H1 (cell line): ENCODE results near the gene EMX1. TPM values are rescaled to one million over a fixed set of nuclear protein-coding genes. Genes with fewer than 3 reads are reported as not detected.
A peak's percentile ranks its signal among the peaks of the same experiment; 100 is the strongest.

Source experiments
- CTCF ChIA-PET: fragments of 300-600 bp; sonication (Branson Sonifier 250); formaldehyde crosslinking; loops from one replicate; lab custom pipeline; 2021; ENCODE audit not compliant: partially characterized antibody; lab: Charles Lee
- POLR2A ChIA-PET: fragments of 300-600 bp; sonication (Branson Sonifier 250); formaldehyde crosslinking; loops from one replicate; lab custom pipeline; 2021; ENCODE audit warnings: inconsistent platforms; ENCODE audit not compliant: partially characterized antibody; lab: Charles Lee
- DNase-seq, 2 experiments: peaks; one replicate each; pipeline versions ENCODE4 v3.0.0 to v3.0.0-alpha.2; 2010 to 2022; ENCODE audit warnings: low spot score in 2 of 2, low read depth in 1 of 2, mixed read lengths in 1 of 2
- FAIRE-seq: peaks from 2 replicates; lab custom pipeline; 2011; peaks lifted over from hg19 to GRCh38; lab: Jason Lieb, UNC
- H2AFZ ChIP-seq: 2 replicates; pipeline ENCODE4 v1.8.1; 2012; ENCODE audit warnings: low read length, inconsistent platforms
- H2AK5ac ChIP-seq: 2 replicates; pipeline ENCODE4 v1.6.1; 2013; ENCODE audit warnings: low read depth, low read length
- H2BK120ac ChIP-seq: replicated peaks from 2 replicates; pipeline ENCODE3; 2013; ENCODE audit warnings: low read depth, low read length, inconsistent platforms
- H2BK12ac ChIP-seq: 2 replicates; pipeline ENCODE4 v1.6.1; 2013; ENCODE audit warnings: low read depth, low read length
- H2BK15ac ChIP-seq: 2 replicates; pipeline ENCODE4 v1.6.1; 2013; ENCODE audit warnings: low read length
- H2BK20ac ChIP-seq: 2 replicates; pipeline ENCODE4 v1.6.1; 2013; ENCODE audit warnings: low read length
- H2BK5ac ChIP-seq: 2 replicates; pipeline ENCODE4 v1.6.1; 2013; ENCODE audit warnings: low read depth, low read length
- H3K14ac ChIP-seq: 2 replicates; pipeline ENCODE4 v1.6.1; 2013; ENCODE audit warnings: inconsistent platforms; ENCODE audit not compliant: insufficient read length
- H3K18ac ChIP-seq: 2 replicates; pipeline ENCODE4 v1.6.1; 2013; ENCODE audit warnings: low read length; ENCODE audit errors: extremely low read depth
- H3K23ac ChIP-seq: 2 replicates; pipeline ENCODE4 v1.6.1; 2013; ENCODE audit warnings: inconsistent platforms; ENCODE audit not compliant: insufficient read length
- H3K23me2 ChIP-seq: 2 replicates; pipeline ENCODE4 v1.6.1; 2013; ENCODE audit warnings: low read depth, low read length
- H3K27ac ChIP-seq: 2 replicates; pipeline ENCODE4 v1.6.1; 2011; ENCODE audit warnings: low read depth, low read length, inconsistent platforms
- H3K27me3 ChIP-seq, 4 experiments: replicated peaks in 1 of 4; 1 replicate in 1 of 4; 2 replicates in 3 of 4; pipeline versions ENCODE4 v1.6.1 to v1.8.1; 2011 to 2013; ENCODE audit warnings: low read length in 3 of 4, mild to moderate bottlenecking in 3 of 4, inconsistent platforms in 2 of 4, mixed read lengths in 2 of 4, moderate library complexity in 1 of 4; ENCODE audit not compliant: control insufficient read depth in 3 of 4, insufficient read depth in 3 of 4; ENCODE audit errors: extremely low read depth in 1 of 4
- H3K36me3 ChIP-seq, 4 experiments: 2 replicates each; pipeline versions ENCODE4 v1.6.1 to v1.8.1; 2011 to 2013; ENCODE audit warnings: mild to moderate bottlenecking in 4 of 4, low read length in 3 of 4, moderate library complexity in 2 of 4, control low read depth in 1 of 4, inconsistent platforms in 1 of 4; ENCODE audit not compliant: insufficient read depth in 4 of 4, control insufficient read depth in 2 of 4
- H3K4ac ChIP-seq: replicated peaks from 2 replicates; pipeline ENCODE3; 2013; ENCODE audit warnings: low read length, low read depth, mixed read lengths, inconsistent platforms; ENCODE audit not compliant: insufficient read length
- H3K4me1 ChIP-seq, 4 experiments: replicated peaks in 1 of 4; 1 replicate in 1 of 4; 2 replicates in 3 of 4; pipeline versions ENCODE4 v1.6.1 to v1.8.1; 2011 to 2013; ENCODE audit warnings: low read length in 3 of 4, inconsistent platforms in 2 of 4, mixed read lengths in 1 of 4; ENCODE audit not compliant: insufficient read depth in 4 of 4, control insufficient read depth in 3 of 4
- H3K4me2 ChIP-seq, 2 experiments: 2 replicates each; pipeline versions ENCODE4 v1.6.1 to v1.8.1; 2011 to 2013; ENCODE audit warnings: low read depth in 2 of 2, low read length in 2 of 2, control low read depth in 1 of 2, inconsistent platforms in 1 of 2, mild to moderate bottlenecking in 1 of 2; ENCODE audit not compliant: insufficient read depth in 1 of 2
- H3K4me3 ChIP-seq, 4 experiments: fragments of 200-600, 300-600 bp in 1 of 4; sonication (generic), shearing (Covaris generic), sonication (Bioruptor Twin) in 1 of 4; 2 replicates each; pipeline versions ENCODE4 v1.5.1 to v1.8.1; 2011 to 2016; ENCODE audit warnings: low read length in 4 of 4, low read depth in 3 of 4, control low read depth in 2 of 4, inconsistent platforms in 2 of 4, mild to moderate bottlenecking in 2 of 4, mixed read lengths in 1 of 4, moderate library complexity in 1 of 4; ENCODE audit not compliant: insufficient read depth in 2 of 4; ENCODE audit errors: extremely low read depth in 1 of 4
- H3K56ac ChIP-seq: replicated peaks from 2 replicates; pipeline ENCODE3; 2013; ENCODE audit warnings: low read depth, mild to moderate bottlenecking, mixed read lengths, low read length, inconsistent platforms; ENCODE audit not compliant: insufficient read length
- H3K79me1 ChIP-seq: 2 replicates; pipeline ENCODE4 v1.6.1; 2013; ENCODE audit warnings: low read depth, low read length, control low read depth
- H3K79me2 ChIP-seq, 2 experiments: 2 replicates each; pipeline versions ENCODE4 v1.6.1 to v1.8.1; 2012 to 2013; ENCODE audit warnings: low read length in 2 of 2, mild to moderate bottlenecking in 2 of 2, inconsistent platforms in 1 of 2; ENCODE audit not compliant: insufficient read depth in 2 of 2, control insufficient read depth in 1 of 2
- H3K9ac ChIP-seq, 4 experiments: replicated peaks in 1 of 4; 1 replicate in 1 of 4; 2 replicates in 3 of 4; pipeline versions ENCODE4 v1.6.1 to v1.8.1; 2011 to 2013; ENCODE audit warnings: low read depth in 3 of 4, low read length in 3 of 4, control low read depth in 2 of 4, mild to moderate bottlenecking in 2 of 4, moderate library complexity in 2 of 4, inconsistent platforms in 1 of 4; ENCODE audit errors: extremely low read depth in 1 of 4
- H3K9me3 ChIP-seq, 2 experiments: 2 replicates each; pipeline versions ENCODE4 v1.6.1 to v1.8.1; 2012 to 2013; ENCODE audit warnings: mild to moderate bottlenecking in 2 of 2, moderate library complexity in 2 of 2, control low read depth in 1 of 2, inconsistent platforms in 1 of 2, low read depth in 1 of 2, low read length in 1 of 2, mixed read lengths in 1 of 2; ENCODE audit not compliant: insufficient read depth in 2 of 2
- H4K20me1 ChIP-seq, 2 experiments: replicated peaks in 1 of 2; 2 replicates each; pipeline versions ENCODE3 to v1.8.1; 2011 to 2013; ENCODE audit warnings: inconsistent platforms in 2 of 2, low read length in 2 of 2, mild to moderate bottlenecking in 1 of 2; ENCODE audit not compliant: insufficient read depth in 2 of 2, control insufficient read depth in 1 of 2
- H4K5ac ChIP-seq: 2 replicates; pipeline ENCODE4 v1.6.1; 2013; ENCODE audit warnings: low read length, low read depth, mixed read lengths, inconsistent platforms; ENCODE audit not compliant: insufficient read length
- H4K8ac ChIP-seq: 2 replicates; pipeline ENCODE4 v1.8.0; 2013; ENCODE audit warnings: mild to moderate bottlenecking, moderate library complexity, low read length, inconsistent platforms; ENCODE audit not compliant: insufficient read depth; ENCODE audit errors: extremely low read depth
- H4K91ac ChIP-seq: replicated peaks from 2 replicates; pipeline ENCODE3; 2013; ENCODE audit warnings: low read length, mixed read lengths, inconsistent platforms; ENCODE audit not compliant: insufficient read length
- EP300 ChIP-seq, 2 experiments: IDR thresholded peaks; 1 replicate in 1 of 2; 2 replicates in 1 of 2; pipeline ENCODE4 v1.6.1; 2011 to 2012; ENCODE audit warnings: low read depth in 2 of 2, low read length in 2 of 2, mild to moderate bottlenecking in 2 of 2, borderline replicate concordance in 1 of 2, inconsistent platforms in 1 of 2, moderate library complexity in 1 of 2
- NANOG ChIP-seq: IDR thresholded peaks from 2 replicates; pipeline ENCODE4 v1.6.1; 2011; ENCODE audit warnings: low read length, low read depth, mild to moderate bottlenecking, inconsistent platforms; ENCODE audit not compliant: insufficient read depth, poor library complexity, severe bottlenecking
- SAP30 ChIP-seq: fragments of 300-600 bp; sonication (generic); IDR thresholded peaks from 2 replicates; pipeline ENCODE4 v1.7.1; 2012; ENCODE audit warnings: low read length, moderate library complexity, mild to moderate bottlenecking, inconsistent platforms; ENCODE audit not compliant: insufficient read depth, insufficient replicate concordance
- SUZ12 ChIP-seq: fragments of 200-600 bp; sonication (generic); IDR thresholded peaks from 2 replicates; pipeline ENCODE4 v1.6.1; 2012; ENCODE audit warnings: mild to moderate bottlenecking, inconsistent platforms, low read length, moderate library complexity, mixed read lengths
- TAF1 ChIP-seq: IDR thresholded peaks from 2 replicates; pipeline ENCODE4 v1.6.1; 2011; ENCODE audit warnings: mild to moderate bottlenecking, low read depth, low read length
- TAF7 ChIP-seq: optimal IDR thresholded peaks from 2 replicates; pipeline ENCODE3; 2011; ENCODE audit warnings: low read depth, mild to moderate bottlenecking, inconsistent platforms, low read length, moderate library complexity, borderline replicate concordance
- ZNF274 ChIP-seq: IDR thresholded peaks from 2 replicates; pipeline ENCODE4 v1.7.0; 2012; ENCODE audit warnings: low read length, borderline replicate concordance; ENCODE audit errors: extremely low read depth
- WGBS, 2 experiments: shearing (Covaris generic) in 1 of 2; methylation state at CpG; one replicate each; pipeline versions ENCODE4 v1.1.6 to v1.1.7; 2013 to 2015; ENCODE audit warnings: low lambda C conversion rate in 2 of 2, mixed read lengths in 2 of 2, inconsistent platforms in 1 of 2, low coverage in 1 of 2, missing lambda C conversion rate in 1 of 2; ENCODE audit not compliant: insufficient replicate concordance in 2 of 2, insufficient coverage in 1 of 2, insufficient read length in 1 of 2; ENCODE audit errors: extremely low coverage in 1 of 2, missing lambda C conversion rate in 1 of 2; 5-methylcytosine and 5-hydroxymethylcytosine counted together
- polyA plus RNA-seq, 7 experiments: library from polyadenylated mRNA; depleted of rRNA in 3 of 7; stranded (reverse) in 5 of 7; unstranded in 2 of 7; fragments of >200 nt in 5 of 7; fragments of 200-250 nt in 2 of 7; gene quantifications; 1 replicate in 5 of 7; 2 replicates in 1 of 7; 4 replicates in 1 of 7; pipeline versions ENCODE4 v1.2.1 to v1.2.3, GENCODE V29; 2011 to 2013; ENCODE audit warnings: missing spikeins in 2 of 7, mixed read lengths in 2 of 7
- total RNA-seq: library from RNA; stranded (reverse); fragmentation: NEBNext Ultra II Directional; extraction: Animal tissue kit (Norgen Biotek cat#: 25700); gene quantifications from 2 replicates; pipeline ENCODE4 v1.2.1, GENCODE V29; 2021
- TF ChIP-seq, protein P1 (sequence below), 3 experiments: IDR thresholded peaks; 1 replicate in 2 of 3; 2 replicates in 1 of 3; pipeline versions ENCODE4 v1.5.1 to v1.6.1; 2011; ENCODE audit warnings: low read length in 3 of 3, mild to moderate bottlenecking in 3 of 3, inconsistent platforms in 2 of 3, low read depth in 1 of 3, moderate library complexity in 1 of 3; ENCODE audit not compliant: insufficient read depth in 1 of 3; ENCODE audit errors: control extremely low read depth in 1 of 3

EMX1 gene
- total and polyA plus RNA-seq, 2 of the 8 experiments (the other 6 are each of a cell fraction or from before 2014, with no cell fraction given), result 2.4 to 4.9 TPM

DNA sequence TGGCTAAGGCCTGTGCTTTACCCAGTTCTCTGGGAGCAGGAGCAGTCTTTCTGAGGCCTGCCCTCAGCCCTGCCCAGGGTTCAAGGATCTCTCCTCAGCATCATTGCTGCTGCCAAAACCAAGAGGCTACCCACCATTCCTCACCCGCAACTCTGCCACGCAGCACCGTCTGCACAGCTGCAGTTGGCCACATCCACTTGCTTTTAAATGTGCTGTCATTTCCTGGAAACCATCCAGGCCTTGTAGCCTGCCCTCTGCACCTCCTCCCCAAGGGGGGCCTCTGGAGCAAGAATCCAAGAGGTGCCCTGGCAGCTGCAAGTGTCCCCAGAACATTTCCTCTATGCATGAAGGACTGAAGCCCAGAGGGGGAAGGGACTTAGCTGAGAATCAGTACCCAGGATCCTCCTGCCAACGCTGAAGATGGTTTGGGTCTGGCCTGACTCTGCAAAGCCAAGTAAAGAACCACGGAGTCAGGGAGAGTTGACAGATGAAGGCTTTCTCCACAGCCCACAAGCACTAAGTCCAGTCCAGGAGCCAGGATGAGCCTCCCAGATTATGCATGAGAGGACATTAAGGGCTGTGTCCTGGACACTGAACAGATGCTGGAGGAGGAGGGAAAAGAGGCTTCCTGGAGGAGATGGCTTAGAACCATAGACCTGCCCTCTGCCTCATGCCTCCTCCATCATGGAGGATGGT lies 14.9 kb downstream of the EMX1 start:
- CTCF ChIA-PET, result interaction anchor here (0.7 to 25.6 kb wide), 12 partner anchors 6 to 345 kb away, joined by 3 to 490 read pairs (median 4); partner anchors contain the start of gene SPR
- no peak for DNase-seq
- no peak for TF ChIP-seq SUZ12
- no peak for TF ChIP-seq SAP30
- TF ChIP-seq ZNF274, result no peak
- no peak for TF ChIP-seq TAF7
- no peak for TF ChIP-seq TAF1
- no peak for TF ChIP-seq EP300 (IDR thresholded peaks at IDR 0.05; ENCODE audit: borderline replicate concordance in 1 of 2, low read depth in 2 of 2, low read length in 2 of 2)
- TF ChIP-seq, protein P1, sequence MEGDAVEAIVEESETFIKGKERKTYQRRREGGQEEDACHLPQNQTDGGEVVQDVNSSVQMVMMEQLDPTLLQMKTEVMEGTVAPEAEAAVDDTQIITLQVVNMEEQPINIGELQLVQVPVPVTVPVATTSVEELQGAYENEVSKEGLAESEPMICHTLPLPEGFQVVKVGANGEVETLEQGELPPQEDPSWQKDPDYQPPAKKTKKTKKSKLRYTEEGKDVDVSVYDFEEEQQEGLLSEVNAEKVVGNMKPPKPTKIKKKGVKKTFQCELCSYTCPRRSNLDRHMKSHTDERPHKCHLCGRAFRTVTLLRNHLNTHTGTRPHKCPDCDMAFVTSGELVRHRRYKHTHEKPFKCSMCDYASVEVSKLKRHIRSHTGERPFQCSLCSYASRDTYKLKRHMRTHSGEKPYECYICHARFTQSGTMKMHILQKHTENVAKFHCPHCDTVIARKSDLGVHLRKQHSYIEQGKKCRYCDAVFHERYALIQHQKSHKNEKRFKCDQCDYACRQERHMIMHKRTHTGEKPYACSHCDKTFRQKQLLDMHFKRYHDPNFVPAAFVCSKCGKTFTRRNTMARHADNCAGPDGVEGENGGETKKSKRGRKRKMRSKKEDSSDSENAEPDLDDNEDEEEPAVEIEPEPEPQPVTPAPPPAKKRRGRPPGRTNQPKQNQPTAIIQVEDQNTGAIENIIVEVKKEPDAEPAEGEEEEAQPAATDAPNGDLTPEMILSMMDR (IDR thresholded peaks at IDR 0.05; ENCODE audit: control extremely low read depth in 1 of 3, insufficient read depth in 1 of 3, low read depth in 1 of 3, low read length in 3 of 3), result no peak
- no peak for TF ChIP-seq NANOG

More for the DNA sequence above, 14.9 kb downstream of the EMX1 start:
- H3K23me2 ChIP-seq, result no peaks in the 10 kb centered on the region
- H3K4me3 ChIP-seq, result no peak overlapping the region
- POLR2A ChIA-PET, result interaction anchor here (1.1 to 4.2 kb wide), 2 partner anchors 18 to 38 kb away, joined by 3 to 17 read pairs; no protein-coding TSS in a partner anchor
- H4K20me1 ChIP-seq, result peaks cover 0 to 5% of the 10 kb centered on the region in 2 experiments
- no peak overlapping the region for H2BK20ac ChIP-seq
- H3K36me3 ChIP-seq, result no peaks in the 10 kb centered on the region
- no peak overlapping the region for H4K91ac ChIP-seq
- no peak overlapping the region for H4K5ac ChIP-seq
- FAIRE-seq, result no peak
- H2BK5ac ChIP-seq, result no peak overlapping the region
- H3K9me3 ChIP-seq, result no peaks in the 10 kb centered on the region
- H3K9ac ChIP-seq, result no peak overlapping the region
- no peak overlapping the region for H3K4me2 ChIP-seq
- H3K23ac ChIP-seq, result no peak overlapping the region
- no peak overlapping the region for H2BK15ac ChIP-seq
- H3K79me1 ChIP-seq, result no peaks in the 10 kb centered on the region
- peaks cover 16 to 47% (median 35%) of the 10 kb centered on the region in 4 experiments for H3K27me3 ChIP-seq
- no peak overlapping the region for H3K4ac ChIP-seq
- H2BK120ac ChIP-seq, result no peak overlapping the region
- no peak overlapping the region for H4K8ac ChIP-seq
- 0 out of 2 replicates have a peak overlapping the region, but pooled peaks have one; percentile 27 for H2BK12ac ChIP-seq
- no peak overlapping the region for H3K56ac ChIP-seq
- H3K4me1 ChIP-seq, result peaks cover 0 to 13% (median 8%) of the 10 kb centered on the region in 4 experiments; a peak in 5 of 7 replicates
- H3K79me2 ChIP-seq, result no peaks in the 10 kb centered on the region
- H3K18ac ChIP-seq, result no peak overlapping the region; the same call in 1 of the 2 replicates
- 96% methylated on average over 5 of the region's 5 CpGs; no CpG with 5 or more reads in 1 of the 2 experiments for WGBS, 2 experiments
- no peak overlapping the region for H3K14ac ChIP-seq
- no peak overlapping the region for H3K27ac ChIP-seq
- no peak overlapping the region for H2AK5ac ChIP-seq
- H2AFZ ChIP-seq, result no peak overlapping the region
